ENCODE results near the gene PRKCH. TPM values are rescaled to one million over a fixed set of nuclear protein-coding genes. Genes with fewer than 3 reads are reported as not detected.

Gene PRKCH
- total RNA-seq, 1 experiment from 2014 or later, result 10.3 TPM

- TF ChIP-seq AFF4 (CRISPR knock-in tag; IDR thresholded peaks at IDR 0.05; ENCODE audit: borderline replicate concordance) (no peak), FOXP1 (CRISPR knock-in tag; IDR thresholded peaks at IDR 0.05; ENCODE audit: borderline replicate concordance) (no peak), CTCF (IDR thresholded peaks at IDR 0.05) (no peak), ATF1 (CRISPR knock-in tag; IDR thresholded peaks at IDR 0.05) (no peak), NR2C2 (CRISPR knock-in tag; IDR thresholded peaks at IDR 0.05) (no peak), ZMAT4 (CRISPR knock-in tag; IDR thresholded peaks at IDR 0.05) (no peak), TP53 (CRISPR knock-in tag; IDR thresholded peaks at IDR 0.05) (no peak)
Measured at GRCh38 chr14:61287196-61287595, 34.2 kb upstream of the PRKCH start (continued).

GRCh38 chr14:61288228-61288627 lies 33.2 kb upstream of the PRKCH start:
- peaks cover 6% of the 10 kb centered on the region; the same call in 1 of the 2 replicates for H3K4me1 Mint-ChIP-seq
- no peaks in the 10 kb centered on the region for H3K36me3 Mint-ChIP-seq
- ChIA-PET CTCF (interaction anchor here (1.5 kb wide), 1 partner anchor 9 kb away, joined by 5 read pairs; no protein-coding TSS in a partner anchor), POLR2A (no interaction called here)
- H3K4me3 Mint-ChIP-seq, result no peak overlapping the region
- H3K27me3 Mint-ChIP-seq (ENCODE audit: low read depth), result no peaks in the 10 kb centered on the region; the same call in 1 of the 2 replicates
- no peaks in the 10 kb centered on the region for H3K9me3 Mint-ChIP-seq
- DNase-seq (ENCODE audit: low spot score) (no peak), ATAC-seq (no peak)
- no peak overlapping the region; the same call in 1 of the 2 replicates for H3K27ac Mint-ChIP-seq
- no peak for TF ChIP-seq ZNF219 (CRISPR knock-in tag; IDR thresholded peaks at IDR 0.05; ENCODE audit: borderline replicate concordance)
- TF ChIP-seq E2F1 (CRISPR knock-in tag; IDR thresholded peaks at IDR 0.05), result no peak
- TF ChIP-seq SMAD4 (CRISPR knock-in tag; IDR thresholded peaks at IDR 0.05), result no peak
- no peak for TF ChIP-seq RORB (CRISPR knock-in tag; IDR thresholded peaks at IDR 0.05)
- no peak for TF ChIP-seq ZNF416 (CRISPR knock-in tag; IDR thresholded peaks at IDR 0.05)
- TF ChIP-seq USF1 (CRISPR knock-in tag; IDR thresholded peaks at IDR 0.05), result no peak
- no peak for TF ChIP-seq ZNF396 (CRISPR knock-in tag; IDR thresholded peaks at IDR 0.05; ENCODE audit: borderline replicate concordance)
- no peak for TF ChIP-seq ZNF281 (CRISPR knock-in tag; IDR thresholded peaks at IDR 0.05)
- TF ChIP-seq SOX15 (CRISPR knock-in tag; IDR thresholded peaks at IDR 0.05), result no peak
- TF ChIP-seq ZNF425 (CRISPR knock-in tag; conservative IDR thresholded peaks at IDR 0.05), result no peak
- no peak for TF ChIP-seq CTCF (IDR thresholded peaks at IDR 0.05)
- TF ChIP-seq GRHL2 (CRISPR knock-in tag; IDR thresholded peaks at IDR 0.05; ENCODE audit: insufficient replicate concordance, severe bottlenecking), result no peak
- no peak for TF ChIP-seq E2F5 (CRISPR knock-in tag; IDR thresholded peaks at IDR 0.05)
- TF ChIP-seq TP53 (CRISPR knock-in tag; IDR thresholded peaks at IDR 0.05), result no peak

Data from WTC11 (cell line).